GM21360 (cell line): ENCODE results near the gene SLF1.

Source experiments
- ATAC-seq: cut with Tn5 transposase; IDR thresholded peaks from one replicate; pipeline ENCODE4 v1.9.1; 2021; ENCODE audit warnings: mild to moderate bottlenecking, moderate library complexity; ENCODE audit not compliant: unreplicated experiment

Gene SLF1

GRCh38 chr5:94660506-94660905 lies 42.0 kb downstream of the SLF1 start:
- no peak for ATAC-seq

GRCh38 chr5:94661086-94661485 lies 42.6 kb downstream of the SLF1 start:
- no peak for ATAC-seq

GRCh38 chr5:94667937-94668336 lies 49.5 kb downstream of the SLF1 start:
- ATAC-seq, result no peak

GRCh38 chr5:94670726-94671125 lies 52.3 kb downstream of the SLF1 start:
- no peak for ATAC-seq

GRCh38 chr5:94672746-94673145 lies 54.3 kb downstream of the SLF1 start:
- no peak for ATAC-seq

GRCh38 chr5:94674490-94675382 lies 56.3 kb downstream of the SLF1 start:
- no peak for ATAC-seq

GRCh38 chr5:94675965-94676618 lies 57.6 kb downstream of the SLF1 start:
- no peak for ATAC-seq

- no peak for ATAC-seq
Measured at GRCh38 chr5:94682814-94683520, 64.5 kb downstream of the SLF1 start.

GRCh38 chr5:94689908-94690307 lies 71.4 kb downstream of the SLF1 start:
- ATAC-seq, result no peak

- no peak for ATAC-seq
Measured at GRCh38 chr5:94690778-94691177, 72.3 kb downstream of the SLF1 start.

GRCh38 chr5:94691291-94691690 lies 72.8 kb downstream of the SLF1 start:
- no peak for ATAC-seq

- no peak for ATAC-seq
Measured at GRCh38 chr5:94691949-94692348, 73.5 kb downstream of the SLF1 start.

GRCh38 chr5:94692581-94692980 lies 74.1 kb downstream of the SLF1 start:
- no peak for ATAC-seq

- no peak for ATAC-seq
Measured at GRCh38 chr5:94693043-94693822, 74.8 kb downstream of the SLF1 start.

GRCh38 chr5:94693845-94694370 lies 75.4 kb downstream of the SLF1 start:
- no peak for ATAC-seq

GRCh38 chr5:94694671-94695070 lies 76.2 kb downstream of the SLF1 start:
- ATAC-seq, result no peak

- no peak for ATAC-seq
Measured at GRCh38 chr5:94698197-94698596, 79.7 kb downstream of the SLF1 start.

GRCh38 chr5:94699562-94699961 lies 81.1 kb downstream of the SLF1 start:
- no peak for ATAC-seq

GRCh38 chr5:94700592-94700991 lies 82.1 kb downstream of the SLF1 start:
- ATAC-seq, result peak; percentile 67

GRCh38 chr5:94702729-94703128 lies 84.3 kb downstream of the SLF1 start:
- ATAC-seq, result peak; percentile 76

GRCh38 chr5:94705427-94705826 lies 87.0 kb downstream of the SLF1 start:
- ATAC-seq, result no peak
